GM21381 (cell line): ENCODE results near the gene PPRC1.
"Not testable (repeated sequence)": the region's sequence is repeated elsewhere in the genome, so short reads cannot be mapped to it uniquely, and the experiment has no call there.

ENCODE experiments used
- ATAC-seq: cut with Tn5 transposase; IDR thresholded peaks from one replicate; pipeline ENCODE4 v1.9.1; 2021; ENCODE audit warnings: mild to moderate bottlenecking, moderate library complexity; ENCODE audit not compliant: unreplicated experiment

PPRC1 gene

GRCh38 chr10:102188941-102189898 lies 56.4 kb downstream of the PPRC1 start:
- ATAC-seq = not testable (repeated sequence)

DNA sequence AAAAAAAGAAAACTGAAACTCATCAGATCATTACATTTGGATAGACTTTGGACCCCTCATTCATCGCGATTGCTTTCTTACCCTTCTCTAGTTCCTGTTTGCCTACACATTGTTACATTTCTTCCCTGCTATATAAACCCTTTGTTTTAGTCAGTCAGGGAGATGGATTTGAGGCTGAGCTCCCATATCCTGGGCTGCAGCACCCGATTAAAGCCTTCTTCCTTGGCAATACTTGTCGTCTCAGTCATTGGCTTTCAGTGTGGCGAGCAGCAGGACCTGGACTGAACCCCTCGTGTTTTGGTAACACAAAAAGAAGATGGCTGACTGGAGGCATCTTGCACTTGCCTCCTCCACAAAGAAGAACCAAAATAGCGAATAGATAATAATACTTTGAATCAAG lies 59.1 kb downstream of the PPRC1 start:
- ATAC-seq = no peak

DNA sequence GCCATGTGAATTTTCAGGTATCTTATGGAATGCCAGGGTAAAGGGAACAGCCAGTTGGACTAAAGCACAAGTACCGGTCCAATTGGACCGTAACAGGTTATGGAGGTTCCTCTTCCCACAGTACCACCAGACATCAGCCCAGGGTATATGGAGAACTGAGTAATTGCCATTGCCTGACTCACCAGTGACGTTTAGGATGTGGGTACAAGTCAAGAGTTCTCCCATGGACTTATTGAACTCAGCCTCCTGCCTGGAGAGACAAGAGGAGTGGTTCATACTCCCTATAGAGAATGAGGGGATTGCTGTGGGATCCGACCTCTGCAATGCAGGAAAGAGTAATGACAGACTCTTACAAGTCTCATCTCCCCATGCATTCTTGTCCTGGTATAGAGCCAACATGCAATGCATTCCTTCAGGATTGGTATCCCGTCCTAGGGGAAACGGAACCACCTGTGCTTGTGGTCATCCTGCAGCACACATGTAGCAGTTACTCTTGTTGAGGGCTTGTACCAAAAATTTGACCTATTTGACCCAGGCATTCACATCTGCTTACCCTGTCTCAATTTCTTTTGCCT lies 62.5 kb downstream of the PPRC1 start:
- ATAC-seq = no peak

GRCh38 chr10:102196893-102197292 lies 64.1 kb downstream of the PPRC1 start:
- ATAC-seq = no peak

- ATAC-seq = no peak
Observed at GRCh38 chr10:102198027-102198426, 65.2 kb downstream of the PPRC1 start.
